ENCODE data around the gene ANXA5.

ANXA5 gene

DNA sequence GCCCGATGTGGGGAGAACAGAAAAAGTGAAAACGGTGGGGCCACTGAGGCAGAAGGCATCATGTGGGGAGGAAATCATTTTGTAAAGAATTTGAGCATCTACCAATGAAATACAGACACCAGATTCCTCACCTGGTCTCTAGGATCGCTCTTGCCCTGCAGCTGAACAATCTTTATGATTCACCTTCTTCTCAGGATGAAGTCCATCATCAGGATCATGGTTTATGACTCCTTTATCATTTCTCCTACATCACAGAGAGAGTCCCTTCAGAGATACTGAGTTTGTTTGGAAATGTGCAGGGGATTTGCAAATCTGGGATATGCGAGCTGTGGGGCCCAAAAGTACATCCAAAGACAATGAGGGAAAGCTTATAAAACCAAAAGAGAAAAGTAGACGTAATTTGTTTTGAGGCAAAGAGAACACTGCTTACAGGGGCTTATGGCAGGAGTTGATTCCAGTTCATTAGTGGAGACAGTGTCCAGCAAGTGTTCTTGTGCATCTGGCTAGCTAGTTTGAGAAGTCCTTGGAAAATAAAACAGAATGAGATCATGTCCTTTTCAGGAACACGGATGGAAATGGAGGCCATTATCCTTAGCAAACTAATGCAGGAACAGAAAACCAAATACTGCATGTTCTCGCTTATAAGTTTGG, 15.3 kb upstream of the ANXA5 start:
- no peak for DNase-seq (ENCODE audit: low read depth in 2 of 3, low spot score in 2 of 3)

DNA sequence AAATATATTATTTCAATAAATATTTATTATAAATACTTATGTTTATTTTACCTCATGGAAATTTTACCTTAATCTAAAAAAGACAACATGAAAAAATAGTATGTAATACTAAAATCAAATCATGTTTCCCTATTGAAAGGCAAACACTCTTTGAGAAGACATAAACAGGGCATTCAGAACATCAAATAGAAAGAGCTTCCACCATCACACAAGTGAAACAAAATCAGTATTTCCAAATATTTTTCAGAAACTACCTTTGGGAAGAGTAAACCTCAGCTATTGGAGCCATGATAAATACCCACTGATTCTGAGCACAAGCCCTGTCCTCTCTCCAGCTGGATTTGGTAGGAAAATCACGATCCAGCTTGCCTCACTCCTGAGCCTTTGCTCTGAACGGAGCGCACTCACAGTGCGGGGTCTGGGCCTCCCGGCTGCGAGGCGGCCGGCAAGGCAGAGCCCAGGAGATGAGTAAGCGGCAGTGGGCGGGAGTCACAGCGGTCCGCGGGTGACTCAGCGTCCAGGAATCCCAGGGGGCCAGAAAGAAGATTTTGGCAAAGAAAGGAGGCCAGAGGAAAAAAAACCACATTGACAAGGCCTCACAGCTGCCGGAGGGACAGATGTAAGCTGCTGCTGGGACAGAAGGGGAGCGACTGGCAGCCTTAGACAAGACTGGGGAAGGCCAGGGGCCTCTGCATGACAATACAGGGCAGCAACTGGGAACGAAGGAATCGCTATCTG, 14.7 kb upstream of the ANXA5 start:
- peak in 1 of 3 experiments; percentile 22 for DNase-seq (ENCODE audit: low read depth in 2 of 3, low spot score in 2 of 3)

DNA sequence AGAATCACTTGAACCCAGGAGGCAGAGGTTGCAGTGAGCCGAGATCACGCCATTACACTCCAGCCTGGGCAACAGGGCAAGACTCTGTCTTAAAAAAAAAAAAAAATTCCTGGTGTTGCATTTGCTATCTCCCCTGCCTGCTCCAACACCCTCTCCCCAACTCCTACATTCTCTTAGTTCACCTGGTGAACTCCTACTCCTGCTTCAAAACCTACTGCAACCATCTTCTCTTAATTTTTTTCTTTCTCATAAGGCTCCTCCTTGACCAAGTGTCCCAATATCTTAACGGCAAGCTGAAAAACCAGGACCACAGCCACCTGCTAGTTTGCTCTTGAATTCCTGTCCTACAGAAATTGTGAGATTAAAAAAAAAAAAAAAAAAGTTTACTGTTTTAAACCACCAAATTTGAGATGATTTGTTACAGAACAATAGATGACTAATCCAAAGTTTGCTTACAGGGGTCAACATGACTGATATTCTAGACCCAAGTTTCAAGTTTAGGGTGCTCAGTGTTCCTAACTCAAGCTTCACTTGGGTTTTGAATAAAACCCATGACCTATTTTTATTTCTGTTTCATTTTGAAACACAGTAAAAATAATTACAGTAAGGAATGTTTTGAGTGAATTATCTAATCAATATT, 13.1 kb upstream of the ANXA5 start:
- DNase-seq (ENCODE audit: low read depth in 2 of 3, low spot score in 2 of 3), result no peak

DNA sequence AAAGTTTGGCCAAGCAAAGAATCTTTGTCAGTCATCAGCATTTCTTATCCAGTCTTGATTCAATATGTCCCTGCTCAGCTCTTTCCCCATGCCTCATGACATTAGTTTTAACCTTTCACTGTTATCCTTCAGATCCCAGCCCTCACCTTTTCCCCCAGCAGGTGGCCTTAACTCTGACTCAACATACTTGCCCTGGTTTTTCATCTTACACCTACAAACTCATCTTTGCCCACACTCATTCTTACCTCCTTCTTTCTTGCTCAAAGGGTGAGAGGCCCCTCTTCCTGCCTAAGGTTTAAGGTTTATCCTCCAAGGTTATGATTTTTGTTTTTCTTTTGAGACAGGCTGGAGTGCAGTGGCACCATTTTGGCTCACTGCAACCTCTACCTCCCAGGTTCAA, 10.6 kb upstream of the ANXA5 start:
- no peak for DNase-seq (ENCODE audit: low read depth in 2 of 3, low spot score in 2 of 3)

DNA sequence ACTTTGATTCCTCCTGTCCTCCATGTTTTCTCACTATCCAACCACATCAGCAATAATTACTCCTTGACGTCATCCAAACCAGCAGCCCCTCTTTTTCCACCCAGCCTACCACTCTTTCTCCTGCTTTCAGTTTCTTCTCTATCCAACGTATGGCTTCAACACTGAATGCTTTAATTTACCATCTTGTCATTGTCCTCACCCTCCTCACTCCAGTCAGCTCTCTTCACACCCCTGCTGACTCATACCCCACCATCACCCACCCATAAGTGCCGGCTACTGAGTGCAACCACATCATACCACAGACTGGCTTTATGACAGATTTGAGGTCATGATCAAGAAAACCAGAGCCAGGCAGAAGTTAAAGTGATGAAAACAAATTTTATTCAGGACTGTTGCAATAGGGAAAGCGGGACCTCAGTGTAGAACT, 9.8 kb upstream of the ANXA5 start:
- peak in 1 of 3 experiments; percentile 56 for DNase-seq (ENCODE audit: low read depth in 2 of 3, low spot score in 2 of 3)

DNA sequence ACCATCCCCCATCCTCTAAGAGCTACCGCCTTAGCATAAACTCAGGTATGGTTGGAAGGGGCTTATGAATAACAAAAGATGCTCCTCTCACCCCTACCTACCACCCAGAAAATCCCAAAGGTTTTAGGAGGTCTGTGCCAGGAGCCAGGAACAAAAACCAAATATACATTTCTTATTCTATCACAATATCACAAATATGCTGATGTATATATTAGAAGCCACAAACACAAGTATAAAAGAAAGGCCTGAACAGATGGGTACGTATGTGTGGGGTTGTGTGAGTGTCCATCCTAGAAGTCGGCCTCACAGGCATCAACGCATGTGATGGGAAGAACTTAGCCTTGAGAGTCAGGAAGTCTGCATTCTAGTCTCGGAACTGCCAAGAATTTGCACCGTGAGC, 8.7 kb upstream of the ANXA5 start:
- no peak for DNase-seq (ENCODE audit: low read depth in 2 of 3, low spot score in 2 of 3)

DNA sequence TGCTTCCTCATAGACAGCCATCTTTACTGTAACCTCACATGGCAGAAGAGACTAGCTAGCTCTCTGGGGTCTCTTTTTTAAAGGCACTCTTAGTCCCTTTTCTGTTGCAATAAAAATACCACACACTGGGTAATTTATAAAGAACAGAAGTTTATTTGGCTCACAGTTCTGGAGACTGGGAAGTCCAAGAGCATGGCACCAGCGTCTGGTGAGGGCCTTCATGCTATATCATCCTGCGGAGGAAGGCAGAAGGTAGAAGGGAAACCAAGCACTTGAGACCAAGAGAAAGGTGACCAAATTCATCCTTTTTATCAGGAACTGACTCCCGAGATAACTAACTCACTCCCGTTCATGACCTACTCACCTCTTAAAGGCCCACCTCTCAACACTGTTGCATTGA, 5.4 kb upstream of the ANXA5 start:
- DNase-seq (ENCODE audit: low read depth in 2 of 3, low spot score in 2 of 3), result no peak

DNA sequence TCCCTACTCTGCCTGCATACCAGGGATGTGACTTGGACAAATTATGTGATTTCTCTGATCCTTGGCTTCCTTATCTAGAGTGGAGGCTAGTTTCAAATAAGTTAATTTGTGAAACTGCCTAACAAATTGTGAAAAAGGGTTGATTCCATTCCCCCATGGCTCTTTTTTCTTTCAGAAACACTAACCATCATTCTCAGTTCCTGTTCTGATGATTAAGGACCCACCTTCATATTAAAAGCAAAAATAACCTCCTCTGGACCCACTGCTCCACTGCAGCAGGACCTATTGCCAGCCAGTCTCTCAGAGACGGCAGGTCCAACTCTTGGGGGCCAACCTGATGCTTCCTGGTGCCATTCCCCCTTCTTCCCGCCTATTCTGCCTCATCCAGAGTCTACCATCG, 4.5 kb upstream of the ANXA5 start:
- DNase-seq (ENCODE audit: low read depth in 2 of 3, low spot score in 2 of 3), result no peak

DNA sequence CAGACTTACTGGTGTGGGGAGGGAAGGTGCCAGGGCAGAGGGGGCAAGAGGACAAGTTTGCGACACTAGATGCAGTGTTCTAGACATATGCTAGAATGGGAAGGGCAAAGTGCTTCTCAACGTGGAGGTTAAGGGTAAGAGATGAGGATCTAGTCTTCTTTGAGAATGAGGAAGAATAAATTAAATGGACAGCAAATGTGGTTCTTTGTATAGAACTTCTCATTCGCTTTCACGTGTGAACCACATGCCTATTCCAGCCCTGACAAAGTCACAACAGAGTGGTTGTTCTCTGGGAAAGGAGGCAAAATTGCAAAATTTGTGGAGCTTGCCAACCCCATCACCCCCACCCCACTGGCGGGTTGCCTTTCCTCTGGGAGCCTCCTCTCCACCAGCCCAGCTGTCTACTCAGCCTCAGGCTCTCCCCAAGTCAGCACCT, 1.5 kb upstream of the ANXA5 start:
- no peak for DNase-seq (ENCODE audit: low read depth in 2 of 3, low spot score in 2 of 3)

DNA sequence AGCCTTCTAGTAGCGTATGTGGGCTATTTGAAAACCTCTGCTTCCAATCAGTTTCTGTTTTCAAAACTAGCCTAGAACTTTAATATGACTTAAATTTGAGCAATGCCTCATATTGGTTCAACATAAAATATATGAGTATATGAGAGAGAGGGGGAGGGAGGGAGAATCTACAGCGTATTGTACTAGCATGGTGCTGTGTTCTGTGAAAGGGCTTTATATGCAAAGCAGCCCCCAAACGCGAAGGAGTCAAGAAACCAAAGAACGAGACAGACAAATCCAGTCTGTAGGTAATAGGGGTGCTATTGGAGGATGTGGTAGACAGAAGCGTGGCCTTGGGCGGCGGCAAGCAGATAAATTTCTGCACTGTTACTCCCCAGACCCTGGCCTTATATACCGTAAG, 784 bp upstream of the ANXA5 start:
- no peak for DNase-seq (ENCODE audit: low read depth in 2 of 3, low spot score in 2 of 3)

DNA sequence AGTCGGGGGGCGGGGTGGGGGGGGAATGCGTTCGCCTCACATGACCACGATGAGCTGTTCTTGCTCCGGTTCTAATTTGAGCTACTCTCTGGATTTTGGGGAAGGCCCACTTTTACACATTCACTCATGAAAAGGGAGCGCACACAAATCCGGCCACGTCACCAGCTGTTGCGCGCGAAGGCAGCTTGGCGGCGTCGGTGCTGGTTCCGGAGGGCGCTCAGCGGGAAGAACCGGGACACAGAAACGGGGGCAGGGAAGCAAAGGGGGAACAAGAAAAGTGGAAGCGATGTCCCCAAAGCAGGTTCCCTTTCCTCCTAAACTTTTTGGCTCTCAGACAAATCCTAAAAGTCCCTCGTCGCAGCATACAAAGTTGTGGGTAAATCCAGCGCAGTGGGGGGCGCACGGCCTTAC, 605 bp downstream of the ANXA5 start:
- no peak for DNase-seq (ENCODE audit: low read depth in 2 of 3, low spot score in 2 of 3)

DNA sequence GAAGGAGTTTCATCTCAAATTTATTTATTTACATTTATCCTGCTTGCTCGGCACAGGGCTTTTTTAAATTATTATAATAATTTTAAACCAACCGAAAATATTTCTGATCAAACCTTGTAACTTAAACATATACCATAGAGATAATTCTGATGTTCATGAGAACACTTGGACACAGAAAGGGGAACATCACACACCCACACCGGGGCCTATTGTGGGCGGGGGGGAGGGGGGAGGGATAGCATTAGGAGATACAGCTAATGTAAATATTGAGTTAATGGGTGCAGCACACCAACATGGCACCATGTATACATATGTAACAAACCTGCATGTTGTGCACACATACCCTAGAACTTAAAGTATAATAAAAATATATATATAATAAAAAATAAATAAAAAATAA, 2.9 kb downstream of the ANXA5 start:
- DNase-seq (ENCODE audit: low read depth in 2 of 3, low spot score in 2 of 3), result no peak

DNA sequence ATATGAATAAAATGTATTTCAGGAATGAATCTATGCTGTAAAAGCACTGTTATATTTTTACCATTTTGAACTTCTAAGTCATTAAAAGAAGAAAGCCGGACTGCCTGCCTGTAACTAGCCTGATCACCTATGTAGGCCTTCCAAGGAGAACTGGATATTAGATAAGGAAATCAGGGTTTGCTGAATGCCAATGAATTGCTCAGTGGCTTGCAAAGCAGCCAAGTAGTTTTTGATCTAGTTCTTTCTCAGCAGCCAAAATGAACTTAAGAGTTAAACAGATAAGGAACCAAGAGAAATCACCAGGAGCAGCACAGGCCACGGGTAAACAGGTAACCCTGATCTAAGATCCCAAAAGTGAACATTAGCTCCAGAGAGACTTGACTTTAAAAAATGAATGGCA, 3.3 kb downstream of the ANXA5 start:
- DNase-seq (ENCODE audit: low read depth in 2 of 3, low spot score in 2 of 3), result no peak

DNA sequence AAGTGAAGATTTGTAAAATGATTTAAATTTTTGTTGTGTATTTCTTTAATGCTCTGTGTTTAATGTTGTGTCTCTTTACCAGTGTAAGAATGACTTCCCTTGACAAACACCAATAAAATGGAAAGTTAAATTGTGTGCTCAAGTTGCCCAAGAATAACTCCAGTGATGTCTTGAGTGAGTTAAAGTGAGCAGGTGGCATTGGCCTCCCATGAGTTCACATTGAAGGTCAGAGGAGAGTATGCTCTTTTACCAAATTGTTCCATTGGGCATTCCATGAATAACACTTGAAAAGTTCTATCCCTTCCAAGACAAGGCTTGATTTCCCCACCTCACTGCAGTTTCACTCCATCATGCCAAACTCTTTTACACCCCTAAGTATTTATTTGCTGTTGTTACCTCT, 4.5 kb downstream of the ANXA5 start:
- no peak for DNase-seq (ENCODE audit: low read depth in 2 of 3, low spot score in 2 of 3)

DNA sequence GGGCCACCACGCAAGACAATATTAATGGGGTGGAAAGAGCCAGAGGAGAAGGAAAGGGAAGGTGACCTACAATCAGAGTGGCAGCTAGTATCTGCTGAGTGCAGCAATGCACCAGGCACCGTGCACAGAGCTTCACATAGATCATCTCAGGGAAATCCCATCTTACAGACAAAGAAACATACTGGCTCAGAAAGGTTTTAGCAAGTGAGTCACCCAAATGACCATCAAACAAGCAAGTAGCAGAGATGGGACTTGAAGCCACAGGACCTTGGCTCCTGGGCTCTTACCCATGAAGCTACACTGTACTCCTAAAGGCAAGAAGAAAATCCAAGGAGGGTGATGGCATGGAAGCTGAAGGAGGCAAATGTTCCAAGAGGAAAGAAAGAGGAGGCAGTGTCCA, 6.8 kb downstream of the ANXA5 start:
- no peak for DNase-seq (ENCODE audit: low read depth in 2 of 3, low spot score in 2 of 3)

DNA sequence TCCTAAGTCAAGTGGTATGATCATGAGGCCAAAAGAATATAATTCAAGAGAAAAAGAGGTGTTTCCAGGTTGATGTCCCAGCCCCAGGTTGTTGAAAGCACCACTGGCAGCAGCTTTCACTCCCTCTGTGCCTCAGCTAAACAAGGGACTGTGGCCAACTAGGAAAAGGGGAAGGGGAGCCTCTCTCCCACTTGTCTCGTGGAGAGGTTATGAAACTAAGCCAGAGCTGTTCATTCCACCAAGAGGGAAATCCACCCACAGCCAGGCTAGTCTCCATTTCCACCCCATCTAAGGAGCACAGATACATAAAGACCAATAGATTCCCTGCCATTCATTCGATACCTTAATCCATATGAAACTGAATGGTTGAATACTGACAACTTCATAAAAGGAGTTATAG, 8.1 kb downstream of the ANXA5 start:
- no peak for DNase-seq (ENCODE audit: low read depth in 2 of 3, low spot score in 2 of 3)

DNA sequence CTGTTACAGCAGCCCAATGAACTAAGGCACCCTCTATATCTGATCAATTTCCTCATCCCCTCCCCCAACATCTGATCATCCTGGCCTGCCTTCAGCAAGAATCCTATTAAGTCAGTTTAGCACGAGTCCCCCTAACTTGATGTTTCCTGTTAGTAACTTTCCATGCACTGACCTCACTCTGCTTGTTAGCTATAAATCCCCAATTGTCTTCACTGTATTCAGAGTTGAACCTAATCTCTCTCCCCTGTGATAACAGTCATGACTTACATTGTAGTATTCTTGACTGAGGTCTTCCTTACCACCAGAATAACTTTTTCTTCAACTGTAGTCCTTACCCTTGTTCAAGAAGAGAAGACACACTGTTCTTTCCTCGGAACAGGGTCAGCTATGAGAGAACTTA, 8.5 kb downstream of the ANXA5 start:
- DNase-seq (ENCODE audit: low read depth in 2 of 3, low spot score in 2 of 3), result no peak

DNA sequence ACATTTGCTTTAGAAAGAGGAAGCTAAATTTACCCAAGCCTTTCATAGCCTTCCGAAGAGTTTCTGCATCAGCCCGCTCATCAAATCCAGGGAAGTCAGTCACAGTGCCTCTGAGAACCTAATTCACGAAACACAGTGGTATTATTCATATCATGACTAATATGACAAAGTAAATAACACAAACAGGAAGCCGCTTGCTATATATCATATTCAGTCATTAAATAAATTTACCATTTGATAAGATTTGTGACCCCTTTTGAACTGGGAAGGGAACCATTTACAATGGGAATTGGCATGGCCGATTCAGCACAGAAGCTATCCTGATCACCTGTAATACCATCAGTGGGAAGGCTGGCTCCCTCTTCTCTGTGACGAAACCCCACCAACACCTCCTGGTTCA, 10.5 kb downstream of the ANXA5 start:
- DNase-seq (ENCODE audit: low read depth in 2 of 3, low spot score in 2 of 3), result no peak

DNA sequence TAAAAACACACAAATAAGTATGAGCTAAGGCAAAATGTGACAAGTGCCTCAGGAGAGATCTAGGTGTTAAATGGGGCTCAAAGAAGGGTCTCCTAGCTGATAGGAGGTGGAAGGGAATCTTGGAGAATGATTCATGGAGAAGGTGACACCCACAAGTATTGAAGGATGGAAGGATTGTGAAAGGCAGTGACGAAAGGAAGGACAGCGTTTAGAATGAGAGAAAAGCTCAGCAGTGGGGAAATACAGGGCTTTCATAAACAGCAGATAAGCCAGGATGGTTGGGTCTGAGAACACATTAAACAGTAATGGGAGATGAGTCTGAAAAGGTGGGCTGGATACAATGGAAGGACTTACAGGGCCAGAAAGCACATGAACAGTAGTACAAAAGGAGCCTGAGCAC, 11.5 kb downstream of the ANXA5 start:
- no peak for DNase-seq (ENCODE audit: low read depth in 2 of 3, low spot score in 2 of 3)

DNA sequence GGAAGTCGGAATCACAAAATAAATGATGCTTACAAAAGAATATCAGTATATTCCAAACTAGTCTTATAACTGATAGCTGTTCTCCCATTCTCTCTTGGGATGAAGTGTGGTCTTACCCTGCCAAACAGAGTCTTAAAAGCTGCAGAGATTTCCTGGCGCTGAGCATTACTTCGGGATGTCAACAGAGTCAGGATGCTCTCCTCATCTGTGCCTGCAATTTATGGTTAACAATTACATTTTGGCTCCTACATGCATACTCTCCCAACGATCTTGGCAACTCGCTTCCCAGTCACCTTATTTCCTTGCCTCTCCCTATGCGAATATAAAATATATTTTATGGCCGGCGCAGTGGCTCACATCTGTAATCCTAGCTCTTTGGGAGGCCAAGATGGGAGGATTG, 12.2 kb downstream of the ANXA5 start:
- no peak for DNase-seq (ENCODE audit: low read depth in 2 of 3, low spot score in 2 of 3)

DNA sequence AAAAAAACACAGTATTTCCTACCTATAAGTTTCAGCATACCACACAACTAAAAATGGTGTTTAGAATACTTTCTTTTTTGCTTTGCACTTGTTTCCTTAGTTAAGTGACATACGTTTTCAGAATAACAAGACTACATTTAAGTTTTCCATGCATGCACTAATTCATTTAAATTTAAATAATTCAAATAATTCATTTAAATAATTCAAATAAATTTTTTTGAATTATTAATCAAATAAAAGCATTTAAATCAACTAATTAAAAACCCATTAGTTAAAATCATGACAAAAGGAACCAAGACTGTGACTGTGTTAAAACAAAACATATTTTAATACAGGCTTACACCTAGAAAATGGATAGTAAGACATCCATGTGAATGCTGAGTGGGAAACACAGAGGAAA, 12.8 kb downstream of the ANXA5 start:
- no peak for DNase-seq (ENCODE audit: low read depth in 2 of 3, low spot score in 2 of 3)

DNA sequence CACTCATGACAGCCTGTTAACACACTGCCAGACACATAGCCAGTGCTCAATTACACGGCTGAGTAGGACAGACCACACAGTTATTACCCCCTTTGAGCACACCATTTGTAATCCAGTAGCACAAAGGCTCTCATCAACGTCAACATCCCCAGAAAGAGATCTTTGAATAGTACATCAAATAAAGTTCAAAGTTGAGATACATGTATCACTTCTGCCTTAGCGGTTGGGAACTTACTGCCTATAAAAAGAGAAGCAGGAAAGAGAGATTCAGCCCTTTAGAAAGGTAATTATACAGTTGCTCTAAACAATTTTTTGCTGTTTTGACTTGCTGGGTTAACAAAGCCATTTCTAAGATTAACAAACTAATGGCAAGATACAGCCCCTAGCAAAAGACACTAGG, 16.2 kb downstream of the ANXA5 start:
- DNase-seq (ENCODE audit: low read depth in 2 of 3, low spot score in 2 of 3), result no peak

DNA sequence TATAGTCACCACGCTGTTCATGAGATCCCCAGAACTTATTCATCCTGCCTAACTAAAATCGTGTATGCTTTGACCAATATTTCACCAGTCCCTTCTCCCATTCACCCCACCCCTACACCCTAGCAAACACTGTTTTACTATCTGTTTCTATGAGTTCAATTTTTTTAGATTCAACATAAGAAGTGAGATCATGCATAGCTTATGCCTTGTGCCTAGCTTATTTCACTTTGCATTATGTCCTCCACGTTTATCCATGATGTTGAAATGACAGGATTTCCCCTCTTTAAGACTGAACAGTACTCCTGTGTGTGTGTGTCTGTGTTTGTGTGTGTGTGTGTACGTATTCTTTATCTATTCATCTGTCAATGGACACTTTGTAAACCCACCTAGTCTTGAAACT, 16.8 kb downstream of the ANXA5 start:
- DNase-seq (ENCODE audit: low read depth in 2 of 3, low spot score in 2 of 3), result no peak
